Hematopoietic multipotent progenitor cell treated with erythropoietin and hydrocortisone succinate and interleukin-3 and kit ligand, for 15 days (in vitro differentiated cells): ENCODE data around the gene EXOSC2.
A peak's percentile ranks its signal among the peaks of the same experiment; 100 is the strongest.

Experiments
- DNase-seq: peaks from one replicate; pipeline ENCODE4 v3.0.0-alpha.2; 2015; ENCODE audit warnings: low spot score

Gene EXOSC2

DNA sequence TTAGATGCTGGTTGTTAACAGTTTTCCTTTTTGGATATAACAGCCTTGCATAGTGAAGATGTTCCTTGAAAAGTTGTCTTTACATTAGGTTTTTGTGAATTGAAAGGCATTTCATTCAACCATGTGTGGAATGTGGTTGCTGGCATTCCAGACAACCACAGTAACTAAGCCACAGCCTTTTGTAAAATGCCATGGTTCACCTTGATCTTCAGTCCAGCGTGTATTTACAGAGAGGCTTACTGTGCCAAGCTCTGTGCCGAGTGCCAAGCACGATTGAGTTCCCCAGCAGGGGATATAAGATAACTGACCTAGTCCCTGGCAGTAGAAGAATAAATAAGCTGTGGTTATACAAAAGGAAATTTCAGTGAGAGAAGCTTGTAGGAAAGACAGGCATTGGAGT lies 4.9 kb downstream of the EXOSC2 start:
- no peak for DNase-seq

DNA sequence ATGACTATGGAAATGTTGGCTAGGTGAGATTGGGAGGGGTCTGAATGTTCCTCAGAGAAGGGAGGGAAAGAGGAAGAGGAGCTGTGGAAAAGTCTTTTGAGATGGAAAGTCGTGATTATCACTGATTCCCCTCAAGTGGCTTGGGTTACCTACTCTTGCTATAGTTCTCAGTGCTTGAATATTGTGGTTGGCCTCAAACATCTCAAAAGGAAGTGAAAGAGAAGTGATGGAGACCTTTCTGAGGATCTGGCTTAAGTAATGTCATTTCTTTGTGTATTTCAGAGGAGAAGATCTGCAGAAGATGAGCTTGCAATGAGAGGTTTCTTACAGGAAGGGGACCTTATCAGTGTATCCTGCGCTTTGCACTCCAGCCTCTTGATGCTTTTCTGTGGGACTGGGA lies 5.5 kb downstream of the EXOSC2 start:
- DNase-seq, result no peak

DNA sequence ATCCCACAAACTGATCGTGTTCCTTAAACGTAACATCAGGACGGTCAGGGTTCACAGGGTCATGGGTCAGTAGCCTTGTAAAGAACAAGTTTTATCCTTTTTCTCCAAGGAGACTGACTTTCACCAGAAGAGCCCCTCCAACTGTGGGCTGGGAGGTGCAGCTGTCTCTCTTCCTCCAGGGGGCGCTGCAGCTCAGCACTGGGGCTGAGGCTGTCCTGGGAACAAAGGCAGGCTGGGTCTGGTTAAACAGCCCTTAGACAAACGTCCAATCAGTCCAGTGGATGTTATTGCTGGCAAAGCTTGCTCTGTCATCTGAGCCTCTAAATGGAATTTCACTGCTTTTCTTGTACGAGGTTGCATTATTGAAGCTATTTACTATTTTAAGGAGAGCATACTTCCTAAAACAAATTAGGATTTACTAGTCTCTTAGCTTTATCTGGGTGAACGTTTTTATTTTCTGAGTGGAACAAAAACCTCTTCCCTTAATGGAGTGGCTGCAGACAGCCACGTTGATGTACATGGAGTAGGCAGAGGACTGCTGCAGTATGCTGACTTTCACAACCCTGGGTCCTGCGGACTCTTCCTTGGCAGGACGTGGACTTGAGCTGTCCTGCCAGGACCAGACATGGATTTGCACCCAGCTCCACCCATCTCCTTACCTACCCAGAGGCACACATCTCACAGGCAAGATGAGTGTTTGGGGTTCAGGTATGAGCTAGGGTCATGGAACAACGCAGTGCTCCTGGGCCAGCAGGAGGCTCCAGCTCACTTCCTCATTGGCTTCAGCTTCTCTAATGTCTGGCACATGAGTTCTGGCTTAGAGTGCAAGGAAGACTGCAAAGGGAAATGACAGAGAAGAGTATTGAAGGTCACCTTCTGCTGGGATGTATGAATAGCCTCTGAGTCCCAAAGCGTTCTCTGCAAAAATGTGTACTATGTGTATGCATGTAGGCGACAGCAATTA lies 7.8 kb downstream of the EXOSC2 start:
- peak; percentile 75 for DNase-seq

DNA sequence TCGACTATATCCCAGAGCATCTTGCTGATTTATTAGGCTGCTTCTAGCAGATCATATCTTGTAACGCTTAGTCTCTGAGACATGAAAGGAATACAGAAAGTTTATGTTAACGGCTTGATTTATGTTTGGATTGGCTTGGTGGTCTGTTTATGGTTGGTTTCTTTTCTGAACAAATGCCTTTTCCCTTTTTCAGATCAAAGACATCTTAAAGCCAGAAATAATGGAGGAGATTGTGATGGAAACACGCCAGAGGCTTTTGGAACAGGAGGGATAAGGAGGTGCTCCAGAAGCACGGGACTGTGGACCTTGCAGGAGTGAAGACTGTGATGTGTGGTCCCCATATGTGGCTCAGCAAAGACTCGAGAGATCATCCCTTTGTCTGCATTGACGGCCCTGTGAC lies 9.9 kb downstream of the EXOSC2 start:
- DNase-seq, result no peak

DNA sequence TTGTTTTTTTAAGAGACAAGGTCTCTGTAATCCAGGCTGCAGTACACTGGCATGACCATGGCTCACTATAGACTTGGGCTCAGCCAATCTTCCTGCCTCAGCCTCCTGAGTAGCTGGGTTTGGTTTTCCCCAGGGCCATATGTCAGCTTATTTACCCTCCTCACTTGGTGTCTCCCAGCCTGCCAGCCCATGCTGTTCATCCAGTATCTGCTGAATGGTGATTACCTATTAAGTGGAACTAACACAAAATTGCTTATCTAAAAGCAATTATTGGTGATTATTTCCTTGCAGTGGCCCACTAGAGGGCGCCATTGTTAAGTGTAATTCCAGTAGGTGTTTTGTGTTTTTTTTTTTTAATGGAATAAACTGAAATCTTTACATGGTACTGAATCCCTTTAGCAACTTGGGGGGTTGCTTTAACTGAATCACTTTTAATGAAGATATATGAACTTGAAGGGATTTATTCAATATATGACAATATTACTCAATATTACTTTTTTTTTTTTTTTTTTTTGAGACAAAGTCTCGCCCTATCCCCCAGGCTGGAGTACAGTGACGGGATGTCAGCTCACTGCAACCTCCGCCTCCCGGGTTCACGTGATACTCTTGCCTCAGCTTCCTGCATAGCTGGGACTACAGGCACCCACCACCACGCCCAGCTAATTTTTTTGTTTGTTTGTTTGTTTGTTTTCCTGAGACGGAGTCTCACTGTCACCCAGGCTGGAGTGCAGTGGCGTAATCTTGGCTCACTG lies 13.8 kb downstream of the EXOSC2 start:
- DNase-seq, result peak; percentile 83

DNA sequence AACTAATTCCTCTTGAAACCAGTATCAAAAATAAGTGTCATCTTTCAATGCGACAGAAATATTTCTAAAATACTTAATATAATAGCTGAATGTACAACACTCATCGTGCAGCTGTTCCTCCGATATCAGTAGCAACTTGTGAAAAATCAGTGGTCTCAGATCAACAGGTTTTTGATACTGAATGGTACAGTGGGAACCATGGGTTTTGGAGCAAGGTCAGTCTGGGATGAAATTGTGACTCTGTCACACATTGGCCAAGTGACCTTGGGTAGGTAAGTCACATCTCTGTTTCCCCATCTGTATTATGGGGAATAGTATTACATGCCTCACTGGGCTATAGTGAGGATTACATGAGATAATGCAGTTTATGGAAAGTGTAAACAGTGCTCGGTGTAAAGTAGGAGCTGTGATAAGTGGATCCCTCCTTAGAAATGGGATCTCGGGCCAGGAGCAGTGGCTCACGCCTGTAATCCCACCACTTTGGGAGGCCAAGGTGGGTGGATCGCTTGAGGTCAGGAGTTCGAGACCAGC lies 17.3 kb downstream of the EXOSC2 start:
- DNase-seq, result no peak

DNA sequence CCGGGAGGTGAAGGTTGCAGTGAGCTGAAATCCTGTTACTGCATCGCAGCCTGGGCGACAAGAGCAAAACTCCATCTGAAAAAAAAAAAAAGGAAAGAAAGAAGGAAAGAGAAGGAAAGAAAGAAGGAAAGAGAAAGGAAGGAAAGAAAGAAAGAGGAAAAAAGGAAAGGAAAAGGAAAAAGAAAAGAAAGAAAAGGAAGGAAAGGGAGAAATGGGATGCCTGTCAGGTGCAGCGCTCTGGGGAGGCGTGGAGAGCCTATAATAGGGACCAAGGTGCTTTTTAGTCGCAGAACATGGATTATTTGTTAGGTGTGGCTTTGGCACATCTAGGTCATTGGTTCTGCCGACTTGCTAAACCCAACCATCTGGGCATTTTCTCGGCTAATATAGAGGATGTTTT lies 17.9 kb downstream of the EXOSC2 start:
- DNase-seq, result no peak

DNA sequence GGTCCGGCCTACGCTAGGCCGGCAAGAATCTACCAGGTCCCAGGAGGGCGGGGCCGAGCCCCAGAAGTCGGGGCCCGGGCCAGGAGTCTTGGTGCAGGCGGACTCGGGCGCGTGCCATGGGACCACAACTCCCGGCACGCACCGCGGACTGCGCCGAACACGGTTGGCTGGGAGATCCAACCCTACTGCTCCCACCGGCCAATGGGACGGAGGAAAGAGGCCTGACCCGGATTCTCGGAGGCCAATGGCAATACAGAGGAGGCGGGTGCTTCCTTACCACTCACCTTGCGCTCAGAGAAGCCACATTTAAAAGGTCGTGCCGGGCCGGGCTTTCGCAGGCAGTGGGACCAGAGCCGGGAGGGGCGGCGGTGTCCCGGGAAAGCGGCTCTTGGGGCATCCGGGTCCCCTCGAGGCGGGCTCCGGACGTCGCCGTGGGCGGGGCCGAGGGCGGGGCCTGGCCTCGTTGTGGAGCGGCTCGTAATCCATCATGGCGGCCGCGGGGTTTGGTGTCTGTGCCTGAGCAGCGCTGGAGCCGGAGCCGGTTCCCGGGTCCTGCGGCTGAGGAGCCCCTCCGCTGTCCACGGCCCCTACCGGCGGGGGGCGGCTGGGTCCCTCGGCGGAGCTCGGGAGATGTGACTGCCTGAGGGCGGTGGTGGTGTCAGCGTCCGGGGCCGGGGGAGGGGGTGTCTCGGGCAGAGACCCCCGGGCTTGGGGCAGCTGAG lies 19.1 kb downstream of the EXOSC2 start:
- DNase-seq, result peak; percentile 98

DNA sequence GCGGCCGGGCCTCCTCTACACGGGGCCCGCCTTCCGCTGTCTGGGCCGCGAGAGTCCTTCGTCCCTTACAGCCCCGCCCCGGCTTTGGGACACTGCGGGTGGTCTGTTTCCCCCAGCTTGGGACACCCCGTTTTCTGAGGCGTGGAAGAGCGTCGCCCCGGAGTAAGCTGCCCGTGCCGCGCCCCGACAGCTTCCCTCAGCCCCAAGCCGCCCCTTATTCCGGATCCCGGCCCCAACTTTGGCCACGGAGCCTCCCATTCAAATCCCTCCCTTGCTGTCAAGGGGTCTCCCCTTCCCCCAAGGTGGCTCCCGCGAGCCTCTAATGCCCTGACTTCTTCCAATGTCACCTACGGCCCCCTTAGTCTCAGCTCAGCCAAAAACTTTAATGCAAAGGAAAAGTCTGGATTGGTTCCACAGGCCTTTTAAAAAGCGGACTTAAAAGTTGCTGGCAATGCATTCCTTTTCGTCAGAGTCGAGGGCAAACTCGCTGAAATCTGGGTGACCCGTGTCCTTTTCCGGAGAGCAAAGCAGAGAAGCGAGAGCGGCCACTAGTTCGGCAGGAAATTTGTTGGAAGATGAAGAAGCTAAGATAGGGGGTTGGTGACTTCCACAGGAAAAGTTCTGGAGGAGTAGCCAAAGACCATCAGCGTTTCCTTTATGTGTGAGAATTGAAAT lies 19.8 kb downstream of the EXOSC2 start:
- DNase-seq, result no peak

DNA sequence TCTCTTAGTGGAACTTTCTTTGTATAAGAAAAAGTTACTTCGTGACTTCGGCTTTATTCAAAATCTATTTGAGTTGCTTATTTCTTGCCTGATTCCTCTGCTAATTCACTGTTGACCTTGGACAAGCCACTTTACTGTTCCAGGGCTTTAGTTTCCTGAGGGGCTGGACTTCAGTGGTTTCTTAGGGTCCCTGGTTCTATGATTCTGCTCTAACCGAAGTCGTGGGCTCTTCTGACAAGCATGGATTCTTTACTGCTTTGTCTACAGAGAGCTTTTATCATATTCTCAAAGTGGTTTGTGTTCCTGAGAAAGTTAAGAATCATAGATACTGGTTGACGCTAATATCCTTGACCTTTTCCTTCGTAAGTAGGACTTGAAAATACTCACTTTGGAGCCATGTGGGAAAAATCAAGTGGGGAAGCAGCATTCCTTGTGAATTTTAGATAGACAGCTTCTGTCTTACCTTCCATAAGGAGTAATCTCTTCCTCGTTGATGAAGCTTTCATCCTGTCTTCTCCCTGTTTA lies 21.1 kb downstream of the EXOSC2 start:
- no peak for DNase-seq

DNA sequence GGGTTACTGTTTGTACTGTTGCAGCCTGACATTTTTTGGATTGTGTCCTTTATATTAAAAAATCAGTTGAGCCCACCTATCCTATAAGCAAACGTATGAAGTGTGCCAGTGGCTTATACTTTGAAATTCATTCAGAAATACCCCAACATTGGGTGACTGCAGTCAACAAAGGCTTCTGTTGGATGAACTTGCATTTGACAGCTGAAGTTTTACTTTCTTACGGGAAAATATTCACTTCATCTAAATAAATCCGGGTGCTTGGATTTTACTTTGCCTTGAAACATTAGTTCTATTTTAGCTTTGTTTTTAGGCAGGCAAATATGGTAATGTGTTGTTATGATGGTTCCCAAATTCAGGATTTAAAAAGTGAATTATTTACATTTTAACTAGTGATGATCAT lies 21.7 kb downstream of the EXOSC2 start:
- no peak for DNase-seq

DNA sequence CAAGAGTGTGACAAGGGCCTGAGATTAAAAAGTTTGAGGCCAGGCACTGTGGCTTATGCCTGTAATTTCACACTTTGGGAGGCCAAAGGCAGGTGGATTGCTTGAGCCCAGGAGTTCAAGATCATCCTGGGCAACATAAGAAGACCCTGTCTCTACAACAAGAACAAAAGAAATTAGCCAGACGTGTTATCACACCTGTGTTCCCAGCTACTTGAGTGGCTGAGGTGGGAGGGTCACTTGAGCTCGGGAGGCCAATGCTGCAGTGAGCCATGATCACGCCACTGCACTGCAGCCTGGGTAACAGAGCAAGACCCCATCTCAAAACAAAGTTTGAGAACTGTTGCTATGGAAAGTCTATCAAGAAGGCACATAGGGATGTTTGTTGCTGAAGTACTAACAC lies 25.0 kb downstream of the EXOSC2 start:
- DNase-seq, result no peak

DNA sequence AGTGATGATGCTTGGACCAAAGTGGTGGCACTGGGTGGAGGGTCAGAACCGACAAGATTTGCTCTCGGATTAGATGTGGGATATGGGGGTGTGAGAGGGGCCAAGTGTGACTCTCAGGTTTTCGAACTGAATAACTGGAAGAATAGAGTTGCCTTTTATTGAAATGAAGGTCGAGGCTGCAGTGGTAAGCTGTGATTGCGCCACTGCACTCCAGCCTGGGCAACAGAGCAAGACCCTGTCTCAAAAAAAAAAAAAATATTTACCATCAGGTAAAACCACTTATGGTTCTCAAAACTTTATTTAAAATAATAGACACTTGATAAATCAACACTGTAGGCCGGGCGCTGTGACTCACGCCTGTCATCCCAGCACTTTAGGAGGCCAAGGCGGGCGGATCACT lies 27.2 kb downstream of the EXOSC2 start:
- DNase-seq, result no peak

DNA sequence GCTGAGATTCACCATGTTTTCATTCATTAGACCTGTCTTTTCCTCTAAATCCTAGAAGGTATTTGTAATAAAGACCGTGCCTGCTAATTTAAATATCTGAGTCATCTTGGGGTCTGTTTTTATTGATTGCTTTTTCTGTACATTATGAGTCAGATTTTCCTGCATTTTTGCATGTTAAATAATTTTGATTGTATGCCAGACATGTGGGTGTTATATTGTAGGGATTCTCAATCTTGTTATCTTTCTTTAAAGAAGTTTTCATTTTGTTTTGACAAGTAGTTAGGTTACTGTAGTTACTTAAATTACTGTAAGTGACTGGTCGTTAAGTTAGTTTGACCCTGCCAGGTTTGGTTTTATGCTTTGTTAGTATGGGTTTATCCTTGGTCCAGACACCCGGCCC lies 35.1 kb downstream of the EXOSC2 start:
- no peak for DNase-seq

DNA sequence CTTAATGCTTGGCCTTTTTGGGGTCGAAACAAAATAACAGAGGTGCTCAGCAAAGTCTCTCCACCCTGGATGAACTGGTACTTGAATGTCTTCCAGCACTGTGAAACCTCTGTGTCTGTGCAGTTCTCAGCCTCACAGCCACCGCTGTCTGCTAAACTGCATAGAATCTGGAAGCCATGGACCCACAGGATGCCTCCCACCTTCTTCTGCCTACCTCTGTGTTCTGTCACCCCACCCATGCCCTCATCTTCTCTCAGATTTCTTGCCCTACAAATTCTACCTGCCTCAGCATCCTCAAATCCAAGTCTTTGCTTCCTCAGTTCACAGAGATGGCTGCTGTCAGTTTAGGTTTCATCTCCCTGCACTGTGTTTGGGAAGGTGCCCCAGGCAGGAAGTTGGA lies 35.6 kb downstream of the EXOSC2 start:
- no peak for DNase-seq

DNA sequence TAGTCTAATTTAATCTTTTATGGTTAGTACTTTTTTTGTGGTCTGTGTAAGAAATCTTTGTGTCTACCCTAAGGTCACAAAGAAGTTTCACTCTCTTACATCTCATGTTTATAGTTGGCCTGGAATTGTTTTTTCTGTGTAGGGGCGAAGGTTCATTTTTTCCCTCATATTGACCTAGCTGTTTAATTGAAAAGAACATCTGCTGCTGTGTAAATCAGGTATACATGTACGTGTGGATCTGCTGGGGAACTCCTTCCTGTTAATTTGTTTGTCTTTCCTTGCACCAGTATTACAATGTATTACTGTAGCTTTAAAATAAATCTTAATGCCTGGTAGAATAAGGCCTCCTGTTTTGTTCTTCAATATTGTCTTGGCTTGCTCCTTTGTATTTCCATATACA lies 37.8 kb downstream of the EXOSC2 start:
- no peak for DNase-seq

DNA sequence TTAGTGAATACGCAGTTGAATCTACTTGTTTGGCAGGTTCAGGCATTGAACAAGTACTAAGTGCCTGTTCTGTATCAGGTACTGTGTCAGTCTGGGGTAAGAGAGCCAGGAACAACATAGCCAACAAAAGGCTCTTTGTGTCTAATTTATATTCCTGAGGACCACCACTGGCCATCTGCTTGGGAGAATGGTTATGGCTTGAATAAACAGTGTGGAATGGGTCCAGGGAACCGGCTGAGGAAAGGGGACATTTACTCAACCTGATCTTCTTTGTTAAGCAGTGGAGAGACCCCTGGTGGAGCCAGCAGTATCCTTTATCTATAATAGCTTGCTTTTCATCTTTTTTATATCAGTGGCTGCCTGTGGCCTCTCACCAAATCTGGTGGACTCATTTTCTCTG lies 38.6 kb downstream of the EXOSC2 start:
- DNase-seq, result no peak

DNA sequence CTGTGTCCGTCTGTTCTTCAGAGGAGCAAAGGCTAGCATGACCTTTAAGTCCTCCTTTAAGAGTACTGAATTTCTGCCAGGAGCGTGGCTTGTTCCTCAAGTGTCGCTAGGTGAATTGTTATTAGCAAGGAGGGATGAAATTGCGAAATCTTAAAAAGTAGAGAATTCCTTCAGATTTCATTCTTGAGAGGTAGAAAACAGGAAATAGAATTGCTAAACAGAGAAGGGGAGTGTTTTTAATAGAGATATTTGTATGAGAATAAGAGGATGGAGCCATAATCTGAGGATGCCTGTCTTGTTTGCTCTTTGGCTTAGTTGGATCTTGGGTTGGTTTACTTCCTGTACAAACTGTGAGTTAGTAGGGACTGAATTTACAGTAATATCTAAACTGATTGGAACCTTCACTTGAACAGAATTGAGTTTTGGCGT lies 39.2 kb downstream of the EXOSC2 start:
- no peak for DNase-seq

DNA sequence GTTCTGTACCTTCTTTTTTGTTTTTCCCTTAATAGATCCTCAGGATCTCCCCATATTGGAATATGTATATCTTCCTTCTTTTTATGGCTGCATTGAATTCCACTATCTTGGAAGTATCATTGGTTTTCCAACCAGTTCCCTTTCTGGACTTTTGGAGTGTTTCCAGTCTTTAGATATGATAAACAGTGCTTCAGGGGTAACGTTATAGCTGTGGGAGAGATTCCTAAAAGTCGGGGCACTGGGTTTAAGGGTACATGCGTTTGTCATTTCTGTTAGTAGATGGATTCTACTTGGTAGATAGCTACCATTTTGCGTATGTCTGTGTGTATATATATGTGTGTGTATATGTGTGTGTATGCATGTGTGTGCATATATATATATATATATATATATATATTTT lies 42.0 kb downstream of the EXOSC2 start:
- no peak for DNase-seq

DNA sequence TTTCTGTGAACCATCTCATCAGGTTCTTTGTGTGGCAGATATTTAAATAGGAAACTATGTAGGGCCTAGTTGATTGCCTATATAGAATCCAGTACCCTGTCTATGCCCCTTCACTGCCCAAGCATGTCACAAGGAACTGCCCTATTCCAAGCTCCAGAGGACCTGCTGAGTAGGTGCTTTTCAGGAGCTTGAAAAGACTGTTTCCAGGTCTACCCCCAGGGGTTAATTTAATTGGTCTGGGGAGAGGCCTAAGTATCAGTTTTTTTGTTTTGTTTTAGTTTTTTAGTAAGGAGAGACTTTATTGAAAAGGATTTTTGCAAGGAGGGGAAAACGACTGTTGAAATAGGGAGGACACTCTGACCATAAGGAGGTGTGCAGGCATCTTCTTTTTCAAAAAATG lies 43.3 kb downstream of the EXOSC2 start:
- DNase-seq, result no peak

DNA sequence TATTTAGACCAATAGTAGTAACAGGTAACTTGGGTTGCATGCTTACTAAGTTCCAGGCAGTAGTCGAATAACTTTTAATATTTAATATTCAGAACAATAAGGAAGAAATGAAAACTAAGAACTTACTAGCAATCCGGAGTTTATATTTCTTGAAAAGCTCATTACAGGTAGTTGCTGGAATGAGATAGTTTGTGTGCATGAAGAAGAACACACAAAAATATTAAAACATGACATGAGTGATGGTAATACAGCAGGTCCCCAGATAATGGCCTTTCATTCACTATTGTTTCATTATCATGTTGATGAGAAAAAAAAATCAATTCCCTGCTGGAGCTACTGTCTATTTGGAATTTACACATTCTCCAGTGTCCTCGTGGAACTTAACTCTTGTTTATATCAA lies 44.7 kb downstream of the EXOSC2 start:
- DNase-seq, result no peak

DNA sequence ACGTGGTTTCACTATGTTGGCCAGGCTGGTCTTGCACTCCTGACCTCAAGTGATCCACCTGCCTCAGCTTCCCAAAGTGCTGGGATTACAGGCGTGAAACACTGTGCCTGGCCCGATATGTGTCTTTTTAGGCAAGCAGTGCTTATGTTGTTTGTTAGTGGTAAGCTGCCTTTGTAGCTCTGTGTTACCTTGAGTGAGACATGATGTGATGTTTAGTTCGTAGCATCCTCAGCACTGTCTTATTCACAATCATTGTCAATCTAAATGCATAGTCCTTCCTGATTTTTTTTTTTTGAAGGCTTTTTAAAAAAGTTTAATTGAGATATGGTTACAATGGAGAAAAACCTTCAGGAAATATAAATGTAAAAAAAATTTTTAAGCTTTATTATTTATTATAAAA lies 45.5 kb downstream of the EXOSC2 start:
- no peak for DNase-seq
